ENCODE measurements around the gene GFOD1.
"Not testable (repeated sequence)": the region's sequence is repeated elsewhere in the genome, so short reads cannot be mapped to it uniquely, and the experiment has no call there.

GFOD1 gene

DNA sequence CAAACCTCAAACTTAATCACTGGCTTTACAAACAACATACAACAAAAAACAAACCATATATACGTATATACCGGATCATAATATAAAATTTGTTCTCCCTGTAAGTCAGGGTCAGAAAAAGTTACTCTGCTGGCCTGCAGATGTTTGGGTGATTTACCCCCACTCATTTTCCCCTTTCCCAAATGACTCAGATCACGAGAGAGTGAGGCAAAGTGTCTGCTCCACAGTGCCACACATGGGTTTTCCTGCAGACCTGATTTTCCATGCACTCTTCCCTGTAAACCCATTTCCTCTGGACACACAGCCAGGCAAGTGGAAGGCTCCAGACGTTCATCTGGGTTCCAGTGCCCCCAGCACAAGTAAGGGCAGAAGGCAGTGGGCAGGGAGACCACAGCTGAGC lies 23.5 kb downstream of the GFOD1 start:
- no peak for DNase-seq (ENCODE audit: low read depth)

DNA sequence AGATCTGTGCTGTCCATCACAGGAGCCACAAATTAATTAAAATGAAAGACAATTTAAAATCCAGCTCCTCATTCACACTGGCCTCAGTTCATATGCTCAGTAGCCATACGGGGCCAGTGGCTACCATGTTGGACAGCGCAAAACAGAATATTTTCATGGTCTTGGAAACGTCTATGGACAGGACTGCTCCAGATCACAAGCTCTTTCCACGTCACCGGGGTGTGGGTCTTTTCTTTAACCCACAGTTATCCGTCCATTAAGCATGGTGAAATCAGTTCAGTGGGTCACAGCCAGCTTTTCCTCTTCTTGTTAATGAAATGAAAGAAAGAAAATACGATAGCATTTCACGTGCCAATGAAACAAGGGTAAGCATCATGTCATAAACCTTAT lies 24.1 kb downstream of the GFOD1 start:
- DNase-seq (ENCODE audit: low read depth) = no peak

DNA sequence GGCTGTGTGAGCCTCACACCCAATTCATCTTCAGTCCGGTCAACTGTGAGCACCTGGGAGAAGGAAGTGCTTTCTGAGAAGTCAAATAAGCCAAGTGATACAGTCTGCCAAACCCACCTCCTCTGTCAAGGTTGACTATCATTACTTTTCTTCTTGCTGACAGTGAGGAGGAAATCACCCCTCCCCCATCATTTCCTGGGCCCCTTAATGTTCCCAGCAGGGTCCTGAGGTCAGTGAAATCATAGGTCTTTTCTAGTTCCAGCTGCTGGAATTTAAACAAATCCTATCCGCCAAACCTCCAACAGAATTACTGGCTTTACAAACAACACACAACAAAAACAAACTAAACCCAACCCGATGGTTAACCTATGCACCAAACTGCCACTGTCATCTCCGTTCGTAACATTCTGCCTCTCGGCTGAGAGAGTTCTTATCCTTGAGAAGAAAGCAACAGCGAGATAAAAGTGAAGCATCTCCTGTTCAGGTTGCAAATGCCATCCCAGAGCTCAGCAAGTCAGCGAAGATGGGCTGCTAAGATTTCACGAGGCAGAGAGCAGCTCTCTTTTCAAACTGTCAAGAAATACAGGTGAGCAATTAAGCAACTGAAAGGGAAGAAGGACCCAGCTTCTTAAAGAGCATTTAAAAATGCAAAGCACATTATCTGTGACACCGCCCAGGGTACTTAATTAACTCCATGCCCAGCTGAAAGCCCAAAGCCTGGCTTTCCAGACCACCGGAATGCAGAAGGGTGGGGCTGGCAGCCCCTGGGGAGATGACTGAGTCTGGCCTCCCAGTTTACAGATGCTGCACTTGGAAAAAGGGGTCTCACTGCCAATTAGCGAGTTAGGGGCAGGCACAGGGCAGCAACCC lies 24.7 kb downstream of the GFOD1 start:
- DNase-seq (ENCODE audit: low read depth) = no peak

DNA sequence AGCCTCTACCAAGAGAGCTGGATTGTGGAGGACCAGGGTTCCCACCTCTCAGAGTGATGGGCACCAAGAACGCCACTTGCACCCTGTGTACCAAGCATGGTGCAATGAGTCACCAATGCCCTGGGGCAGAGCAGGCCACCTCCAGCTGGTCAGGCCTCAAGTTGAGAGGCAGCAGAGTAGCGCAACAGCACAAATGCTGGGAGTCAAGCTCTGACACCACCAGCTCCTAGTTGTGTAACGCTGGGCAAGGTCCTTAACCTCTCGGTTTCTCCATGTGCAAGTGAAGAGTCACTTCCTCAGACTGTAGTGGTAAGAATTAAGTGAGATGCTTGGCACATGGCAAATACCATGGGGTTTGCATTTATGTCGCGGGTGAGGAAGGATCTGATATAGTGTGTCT lies 25.6 kb downstream of the GFOD1 start:
- no peak for DNase-seq (ENCODE audit: low read depth)

DNA sequence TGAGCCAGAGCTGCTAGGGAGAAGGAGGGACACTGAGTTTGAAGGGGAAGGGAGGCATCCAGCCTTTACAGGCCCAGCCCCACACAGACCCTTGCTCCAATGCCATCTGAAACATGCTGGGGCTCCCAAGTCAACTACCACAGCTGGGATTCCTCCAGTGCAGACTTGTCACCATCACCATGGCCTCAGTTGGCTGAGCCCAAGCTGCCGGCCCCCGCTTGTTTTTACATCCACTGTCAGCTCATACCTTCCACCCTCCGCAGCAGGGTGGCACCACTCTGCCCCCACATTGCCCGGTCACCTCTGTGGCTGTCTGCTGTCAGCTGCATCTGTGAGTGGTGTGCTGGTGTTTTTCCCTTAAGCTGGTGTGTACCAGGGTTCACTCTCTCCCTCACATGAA lies 26.1 kb downstream of the GFOD1 start:
- DNase-seq (ENCODE audit: low read depth) = no peak

DNA sequence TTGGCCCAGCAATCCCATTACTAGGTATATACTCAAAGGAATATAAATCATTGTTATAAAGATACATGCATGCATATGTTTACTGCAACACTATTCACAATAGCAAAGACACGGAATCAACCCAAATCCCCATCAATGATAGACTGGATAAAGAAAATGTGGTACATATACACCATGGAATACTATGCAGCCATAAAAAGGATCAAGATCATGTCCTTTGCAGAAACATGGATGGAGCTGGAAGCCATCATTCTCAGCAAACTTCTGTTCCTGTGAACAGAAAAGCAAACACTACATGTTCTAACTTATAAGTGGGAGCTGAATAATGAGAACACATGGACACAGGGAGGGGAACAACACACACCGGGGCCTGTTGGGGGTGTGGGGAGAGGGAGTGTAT lies 27.1 kb downstream of the GFOD1 start:
- DNase-seq (ENCODE audit: low read depth) = not testable (repeated sequence)

DNA sequence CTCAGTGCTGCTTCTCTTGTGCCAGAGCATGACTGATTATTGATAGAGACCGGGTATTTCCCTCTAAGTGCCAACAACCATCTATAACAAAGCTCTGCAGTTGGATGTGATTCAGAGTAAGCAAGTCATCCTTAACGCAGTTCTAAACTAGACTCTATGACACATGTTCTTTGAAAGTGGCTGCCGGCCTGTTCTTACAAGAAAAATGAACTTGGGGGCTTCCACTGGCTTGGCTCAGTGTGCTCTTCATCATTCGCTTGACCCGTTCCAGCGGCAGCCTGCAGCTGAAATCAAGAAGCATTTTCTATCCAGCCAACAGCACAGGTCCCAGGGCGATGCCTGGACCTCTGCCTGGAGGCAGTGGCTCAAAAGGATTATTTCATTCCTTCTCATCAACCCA lies 29.8 kb downstream of the GFOD1 start:
- no peak for DNase-seq (ENCODE audit: low read depth)

DNA sequence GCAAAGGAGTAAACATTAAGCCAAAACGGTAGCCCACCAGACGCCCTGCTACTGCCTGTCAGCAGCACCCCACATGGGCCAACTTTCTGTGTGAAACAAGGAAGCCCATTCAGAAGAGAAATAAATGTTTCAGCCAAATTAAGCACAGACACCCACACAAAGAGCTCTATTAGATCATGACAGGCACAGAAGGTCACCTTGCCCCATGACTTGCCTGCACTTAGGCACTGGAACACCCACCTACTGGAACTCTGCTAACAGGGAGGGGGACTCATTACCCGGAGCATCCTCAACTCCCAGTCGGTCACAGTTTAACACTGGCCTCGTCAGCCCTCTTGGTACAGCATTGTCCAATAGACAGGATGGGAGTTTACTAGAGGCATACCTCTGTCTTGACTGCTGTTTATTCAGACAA lies 31.8 kb downstream of the GFOD1 start:
- no peak for DNase-seq (ENCODE audit: low read depth)

DNA sequence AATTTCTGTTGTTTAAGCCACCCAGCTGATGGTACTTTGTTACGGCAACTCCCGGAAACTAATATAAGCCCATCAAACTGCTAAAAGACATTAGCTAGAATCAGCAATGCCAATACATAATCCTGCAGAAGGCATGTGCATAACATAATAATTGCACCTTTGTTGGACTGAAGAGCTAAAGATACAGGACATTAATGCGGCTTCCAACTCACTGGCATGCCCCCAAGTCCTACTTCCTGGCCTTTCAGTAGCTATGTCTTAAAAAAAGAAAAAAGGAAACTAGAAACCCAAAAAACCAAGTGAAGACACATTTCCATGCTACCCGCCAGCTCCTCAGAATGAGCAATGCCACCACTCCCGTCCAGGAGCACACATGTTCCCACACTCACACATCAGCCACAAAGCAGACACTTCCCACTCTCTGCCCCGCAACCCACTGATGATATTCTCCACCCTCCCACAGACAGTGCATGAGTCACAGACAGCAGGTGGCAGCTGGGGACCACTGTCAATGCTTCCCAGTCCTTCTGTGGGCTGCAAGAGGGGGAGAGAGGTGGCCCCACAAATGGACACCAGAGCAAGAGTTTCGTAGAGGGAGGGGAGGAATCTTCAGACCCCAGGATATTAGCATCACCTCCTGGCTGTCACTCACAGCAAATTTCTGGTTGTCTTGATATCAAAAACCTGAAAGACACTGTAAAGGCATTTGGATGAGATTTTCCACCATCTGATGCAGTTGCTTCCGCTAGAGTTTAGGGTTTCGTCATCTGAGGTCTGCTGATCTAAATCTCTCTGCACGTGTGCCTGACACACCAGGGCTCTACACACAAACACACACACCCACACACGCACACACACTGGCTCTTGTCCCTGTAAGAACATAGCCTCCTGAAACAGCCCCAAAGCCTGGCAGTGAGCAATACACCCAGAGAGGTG lies 32.8 kb downstream of the GFOD1 start:
- peak; percentile 76 for DNase-seq (ENCODE audit: low read depth)

DNA sequence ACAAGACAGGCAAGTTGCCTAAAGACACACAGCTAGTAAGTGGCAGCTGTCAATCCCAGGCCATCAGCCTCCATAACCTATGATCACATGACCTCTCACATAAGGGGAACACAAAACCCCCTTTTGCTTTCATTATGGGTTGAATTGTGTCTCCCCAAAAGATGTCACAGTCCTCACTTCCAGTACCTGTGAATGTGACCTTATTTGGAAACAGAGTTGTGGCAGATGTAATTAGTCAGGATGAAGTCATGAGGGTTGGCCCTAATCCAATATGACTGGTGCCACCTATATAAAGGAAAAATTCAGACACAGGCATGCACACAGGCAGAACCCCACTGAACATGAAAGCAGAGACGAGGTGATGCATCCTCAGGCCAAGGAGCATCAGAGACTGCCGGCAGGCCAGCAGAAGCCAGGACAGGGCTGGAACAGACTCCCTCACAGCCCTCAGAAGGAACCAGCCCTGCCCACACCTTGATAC lies 33.6 kb downstream of the GFOD1 start:
- peak; percentile 13 for DNase-seq (ENCODE audit: low read depth)

DNA sequence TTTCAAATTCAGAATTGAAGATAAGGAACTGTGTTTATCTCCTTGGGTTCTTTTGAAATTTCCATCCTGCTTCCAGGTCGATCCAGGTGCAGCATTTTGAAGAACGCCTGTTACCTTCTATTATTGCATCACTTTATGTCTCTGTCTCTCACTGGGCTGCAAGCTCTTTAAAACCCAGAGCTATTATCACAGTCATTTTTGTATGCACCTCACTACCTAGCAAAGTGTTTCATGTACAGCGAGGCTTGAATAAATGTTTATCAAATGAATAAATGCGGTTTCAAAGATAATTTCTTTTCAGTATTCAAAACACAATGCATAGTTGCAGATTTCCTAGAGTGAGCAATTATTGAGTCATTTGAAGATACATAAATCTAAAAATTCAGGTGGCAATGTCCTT lies 34.2 kb downstream of the GFOD1 start:
- no peak for DNase-seq (ENCODE audit: low read depth)

DNA sequence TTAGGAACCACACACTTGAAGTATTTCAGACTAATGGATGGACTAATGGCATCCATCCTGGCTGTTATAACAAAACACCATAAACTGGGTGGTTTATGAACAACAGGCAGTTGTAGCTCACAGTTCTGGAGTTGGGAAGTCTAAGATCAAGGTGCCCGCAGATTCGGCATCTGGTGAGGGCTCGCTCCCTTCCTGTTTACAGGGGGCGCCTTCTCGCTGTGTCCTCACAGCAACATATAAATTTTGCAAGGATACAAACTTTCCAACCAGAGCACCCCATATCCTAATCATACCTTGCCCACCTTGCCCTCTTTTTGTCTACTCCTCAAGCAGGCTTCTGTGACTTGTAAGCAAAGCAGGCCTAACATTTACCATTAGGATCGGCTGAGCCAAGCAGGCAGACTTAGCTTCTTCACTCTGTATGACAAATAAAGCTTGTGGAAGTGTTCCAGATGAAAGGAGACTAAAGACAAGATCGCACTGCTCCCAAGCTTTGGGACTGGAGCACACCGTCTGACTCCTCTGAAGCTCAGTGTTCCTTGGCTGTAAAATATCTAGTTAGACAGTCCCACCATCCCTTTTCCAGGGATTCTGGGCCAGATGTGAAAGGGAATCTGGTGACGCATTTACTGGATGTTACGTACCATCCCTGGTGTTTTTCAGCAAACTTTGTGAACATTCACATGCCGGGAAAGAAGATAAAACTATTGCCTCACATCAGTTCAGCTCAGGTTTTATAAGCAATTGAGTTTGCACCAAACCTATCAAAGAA lies 34.9 kb downstream of the GFOD1 start:
- DNase-seq (ENCODE audit: low read depth) = no peak

DNA sequence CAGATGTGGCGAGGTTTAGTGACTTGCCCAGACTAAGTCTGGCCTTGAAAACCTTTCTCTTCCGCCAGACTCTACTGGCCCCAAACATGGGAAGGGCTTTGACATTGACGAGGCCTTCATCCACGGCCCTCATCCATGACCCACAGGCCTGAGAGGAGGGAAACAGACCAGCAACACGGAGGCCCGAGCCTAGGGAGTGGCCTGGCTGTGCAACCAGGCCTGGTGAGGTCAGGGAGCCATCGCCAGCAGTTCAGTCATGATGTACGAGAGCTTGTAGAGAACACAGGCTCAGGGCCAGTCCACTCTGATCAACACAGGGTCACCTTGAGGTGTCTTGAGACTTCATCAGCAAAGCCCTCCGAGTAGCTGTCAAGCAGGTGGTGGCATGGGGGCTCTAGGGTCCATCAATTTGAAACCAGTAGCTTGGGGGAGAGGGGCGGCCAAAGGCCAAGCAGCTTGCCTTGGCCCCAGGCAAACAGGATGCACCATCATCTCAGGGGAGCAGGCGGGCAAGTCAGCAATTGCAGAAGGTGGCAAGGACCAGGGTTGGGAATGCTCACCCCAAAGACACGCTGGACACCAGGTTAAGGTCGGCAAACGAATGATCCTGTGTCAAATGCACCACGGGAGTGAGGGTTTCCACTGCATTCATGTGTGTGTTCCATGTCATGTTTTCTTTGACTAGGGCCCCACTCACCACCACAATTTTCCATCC lies 36.1 kb downstream of the GFOD1 start:
- DNase-seq (ENCODE audit: low read depth) = no peak

DNA sequence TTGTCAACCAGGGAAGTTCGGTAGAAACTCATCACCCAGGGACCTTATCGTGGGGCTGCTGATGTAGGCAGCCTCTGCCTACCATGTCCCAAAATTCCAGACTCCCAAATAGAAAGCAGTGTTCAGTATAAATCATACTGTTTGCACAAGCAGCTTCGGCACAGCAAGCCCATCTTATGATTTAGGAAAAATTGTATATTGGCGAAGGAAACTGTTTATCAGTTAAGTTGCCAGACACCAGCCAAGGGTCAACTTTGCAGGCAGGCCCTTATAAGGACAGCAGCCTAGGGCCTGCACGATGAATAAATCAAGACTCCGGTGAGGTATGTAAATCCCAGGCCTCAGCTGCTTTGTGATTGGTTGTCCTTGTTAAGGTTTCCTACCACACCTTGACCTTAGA lies 36.8 kb downstream of the GFOD1 start:
- DNase-seq (ENCODE audit: low read depth) = no peak

DNA sequence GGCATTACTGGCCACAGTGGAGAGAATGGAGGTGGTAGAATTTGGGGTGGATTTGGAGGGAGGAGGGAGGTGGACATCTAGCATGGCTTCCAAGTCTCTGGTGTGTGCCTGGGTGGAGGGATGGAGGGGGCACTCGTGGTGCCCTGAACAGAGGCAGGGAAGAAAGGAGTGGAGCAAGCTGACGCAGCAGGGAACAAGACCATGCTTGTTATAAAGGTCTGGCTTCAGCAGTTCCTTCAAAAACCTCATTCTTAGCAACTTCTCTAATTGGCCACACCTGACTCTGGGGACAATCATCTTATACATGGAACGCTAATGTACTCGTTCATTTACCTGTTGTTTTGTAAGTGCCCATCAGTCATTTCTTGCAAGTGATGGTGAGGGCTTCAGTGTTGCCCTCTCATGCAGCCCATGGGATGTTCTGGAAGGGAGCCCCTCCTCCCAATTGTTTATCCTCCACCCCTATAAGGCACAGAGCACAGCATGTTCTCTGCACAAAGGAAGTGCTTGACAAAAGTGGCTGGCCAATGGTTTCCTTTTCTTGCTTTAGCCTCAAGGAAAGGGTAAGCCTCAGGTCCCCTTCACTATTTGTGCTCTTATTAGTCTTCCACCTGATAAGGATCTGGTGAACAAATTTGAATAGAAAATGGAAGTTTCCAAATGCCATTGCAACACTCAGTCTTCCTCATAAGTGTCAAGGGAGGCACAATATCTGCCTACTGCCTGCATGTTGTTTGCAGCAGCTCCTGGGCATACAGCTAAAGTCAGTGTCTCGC lies 39.3 kb downstream of the GFOD1 start:
- DNase-seq (ENCODE audit: low read depth) = no peak

DNA sequence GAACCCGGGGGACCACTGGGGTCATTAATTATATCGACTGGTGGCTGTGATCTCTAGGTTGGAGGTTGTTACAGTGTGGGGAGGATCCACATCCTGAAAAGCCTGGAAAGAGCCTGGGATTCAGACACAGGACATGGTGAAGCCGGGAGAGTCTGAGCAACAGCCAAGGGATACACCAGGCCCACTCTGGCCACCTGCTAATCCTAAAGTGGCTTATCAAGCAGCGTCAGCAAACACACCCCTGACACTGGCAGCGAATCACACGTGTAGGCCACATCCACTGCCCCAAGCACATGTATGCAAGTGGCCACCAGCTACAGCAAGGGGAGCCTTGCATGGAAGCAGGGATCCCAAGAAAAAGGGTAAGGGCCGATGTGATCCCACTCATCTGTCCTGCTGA lies 41.0 kb downstream of the GFOD1 start:
- DNase-seq (ENCODE audit: low read depth) = no peak

DNA sequence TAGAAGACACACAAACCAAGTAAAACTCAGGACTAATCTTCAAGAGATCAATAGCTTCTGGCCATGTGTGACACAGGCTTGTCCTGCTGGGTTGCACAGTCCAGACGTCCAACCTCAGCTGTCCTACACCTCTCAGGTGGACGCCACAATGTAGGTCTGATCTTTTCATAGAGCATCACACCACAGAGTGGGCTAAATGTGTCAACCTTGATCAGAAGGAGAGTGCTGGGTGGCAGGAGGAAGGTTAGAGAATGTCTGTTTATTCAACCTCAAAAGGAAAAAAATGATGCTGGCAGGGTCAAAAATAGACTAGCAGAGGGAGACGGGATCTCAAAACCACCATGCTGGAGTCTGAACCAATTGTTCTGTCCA lies 41.7 kb downstream of the GFOD1 start:
- no peak for DNase-seq (ENCODE audit: low read depth)

DNA sequence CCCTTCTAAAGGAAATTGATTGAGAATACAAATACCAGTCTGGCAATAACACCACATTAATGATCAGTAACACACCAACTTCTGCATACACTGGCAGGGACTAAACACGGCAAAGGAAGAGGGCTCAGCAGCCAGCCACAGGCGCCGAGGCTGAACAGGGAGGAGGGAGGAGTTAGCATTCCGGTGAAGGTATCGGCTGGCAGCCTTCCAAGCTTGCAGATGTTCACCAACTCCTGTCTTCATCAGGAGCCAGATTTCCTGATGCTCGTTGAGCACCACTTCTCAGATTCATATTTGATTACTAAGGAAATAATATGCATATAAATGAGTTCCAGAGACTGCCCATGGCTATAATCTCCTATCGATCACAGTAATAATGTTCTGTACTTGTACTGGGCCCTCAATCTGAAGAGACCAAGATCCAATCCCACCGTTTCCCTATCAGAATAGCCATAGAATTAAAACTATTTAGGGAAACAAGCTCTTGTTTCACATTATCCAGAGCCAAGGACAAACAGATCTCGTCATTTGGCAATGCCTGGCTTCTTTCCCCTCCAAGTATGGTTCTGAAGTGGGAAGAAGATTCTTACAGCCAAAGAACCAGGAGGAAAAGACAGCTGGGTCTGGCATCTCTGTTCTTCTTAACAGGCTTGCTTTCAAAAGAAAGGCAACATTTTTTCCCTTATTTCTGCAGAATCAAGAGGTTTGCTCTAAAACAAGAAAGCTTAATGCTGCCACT lies 42.2 kb downstream of the GFOD1 start:
- DNase-seq (ENCODE audit: low read depth) = no peak

DNA sequence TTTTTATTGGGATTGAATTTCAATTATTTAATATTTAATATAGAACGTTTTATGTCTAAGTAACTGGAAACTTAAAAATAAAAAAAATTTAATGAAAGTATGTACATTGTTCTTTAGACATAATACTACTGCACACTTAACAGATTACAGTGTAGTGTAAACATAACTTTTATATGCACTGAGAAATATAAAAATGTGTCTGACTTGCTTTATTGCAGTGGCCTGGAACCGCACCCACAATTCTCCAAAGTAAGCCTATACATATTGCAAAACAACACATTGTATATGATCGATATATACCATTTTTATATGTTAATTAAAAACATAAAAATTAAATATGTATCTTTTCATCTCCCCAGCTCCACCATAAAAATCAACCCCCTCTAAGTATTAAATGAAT lies 42.8 kb downstream of the GFOD1 start:
- no peak for DNase-seq (ENCODE audit: low read depth)

DNA sequence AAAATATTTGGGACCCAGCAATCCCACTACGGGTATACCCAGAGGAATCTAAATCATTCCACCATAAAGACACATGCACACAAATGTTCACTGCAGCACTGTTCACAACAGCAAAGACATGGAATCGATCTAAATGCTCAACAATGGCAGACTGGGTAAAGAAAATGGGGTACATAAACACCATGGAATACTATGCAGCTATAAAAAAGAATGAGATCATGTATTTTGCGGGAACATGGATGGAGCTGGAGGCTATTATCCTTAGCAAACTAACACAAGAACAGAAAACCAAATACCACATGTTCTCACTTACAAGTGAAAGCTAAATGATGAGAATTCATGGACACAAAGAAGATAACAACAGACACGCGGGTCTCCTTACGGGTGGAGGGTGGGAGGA lies 43.4 kb downstream of the GFOD1 start:
- DNase-seq (ENCODE audit: low read depth) = not testable (repeated sequence)
